Transverse colon (tissue), 3 donors: ENCODE data around the gene UHRF1.

Source experiments
- CTCF ChIP-seq, 5 experiments: fragments of 200-600 bp in 3 of 5; fragments of 450-650 bp in 2 of 5; sonication (generic) in 3 of 5; IDR thresholded peaks; 1 replicate in 2 of 5; 2 replicates in 3 of 5; pipeline ENCODE4 v1.5.1; 2016 to 2017; ENCODE audit warnings: antibody characterized with exemption in 5 of 5, inconsistent platforms in 3 of 5, mild to moderate bottlenecking in 2 of 5, moderate library complexity in 1 of 5
- POLR2A ChIP-seq: fragments of 450-650 bp; IDR thresholded peaks from one replicate; pipeline ENCODE4 v1.6.1; 2016; ENCODE audit warnings: antibody characterized with exemption, mild to moderate bottlenecking, moderate library complexity

- TF ChIP-seq CTCF (IDR thresholded peaks at IDR 0.05), result no peak
- no peak for TF ChIP-seq POLR2A
Observed at GRCh38 chr19:4933528-4933927, 24.2 kb downstream of the UHRF1 start.
